Lower leg skin (tissue), 3 donors: ENCODE data around the gene CCS.

Experiments
- POLR2A ChIP-seq, 2 donors: fragments of 450-650 bp; IDR thresholded peaks; one replicate each; pipeline ENCODE4 v1.6.1; 2016 to 2017; ENCODE audit warnings: antibody characterized with exemption in 2 of 2, mild to moderate bottlenecking in 1 of 2, moderate library complexity in 1 of 2
- TF ChIP-seq, protein P1 (sequence below), 3 donors: fragments of 450-650 bp; IDR thresholded peaks; one replicate each; pipeline ENCODE4 v1.5.1; 2016; ENCODE audit warnings: antibody characterized with exemption in 3 of 3, mild to moderate bottlenecking in 3 of 3, moderate library complexity in 2 of 3

DNA sequence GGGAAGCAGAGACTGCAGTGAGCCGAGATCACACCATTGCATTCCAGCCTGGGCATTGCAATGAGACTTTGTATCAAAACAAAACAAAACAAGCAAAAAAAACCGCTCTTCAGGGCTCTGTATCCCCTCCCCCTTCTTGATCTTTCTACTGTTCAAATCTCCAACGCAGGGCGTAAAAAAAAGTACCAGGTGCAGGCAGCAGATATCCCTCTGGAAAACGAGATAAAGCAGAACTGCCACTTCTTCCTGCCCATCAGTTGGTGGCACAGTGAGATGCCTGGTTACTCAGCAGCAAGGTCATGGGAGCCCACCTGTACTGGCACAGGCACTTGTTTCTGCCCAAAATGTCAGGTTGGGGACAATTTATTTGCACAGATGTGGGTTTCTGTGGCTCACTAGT is 11.2 kb downstream of the CCS start:
- TF ChIP-seq, protein P1, sequence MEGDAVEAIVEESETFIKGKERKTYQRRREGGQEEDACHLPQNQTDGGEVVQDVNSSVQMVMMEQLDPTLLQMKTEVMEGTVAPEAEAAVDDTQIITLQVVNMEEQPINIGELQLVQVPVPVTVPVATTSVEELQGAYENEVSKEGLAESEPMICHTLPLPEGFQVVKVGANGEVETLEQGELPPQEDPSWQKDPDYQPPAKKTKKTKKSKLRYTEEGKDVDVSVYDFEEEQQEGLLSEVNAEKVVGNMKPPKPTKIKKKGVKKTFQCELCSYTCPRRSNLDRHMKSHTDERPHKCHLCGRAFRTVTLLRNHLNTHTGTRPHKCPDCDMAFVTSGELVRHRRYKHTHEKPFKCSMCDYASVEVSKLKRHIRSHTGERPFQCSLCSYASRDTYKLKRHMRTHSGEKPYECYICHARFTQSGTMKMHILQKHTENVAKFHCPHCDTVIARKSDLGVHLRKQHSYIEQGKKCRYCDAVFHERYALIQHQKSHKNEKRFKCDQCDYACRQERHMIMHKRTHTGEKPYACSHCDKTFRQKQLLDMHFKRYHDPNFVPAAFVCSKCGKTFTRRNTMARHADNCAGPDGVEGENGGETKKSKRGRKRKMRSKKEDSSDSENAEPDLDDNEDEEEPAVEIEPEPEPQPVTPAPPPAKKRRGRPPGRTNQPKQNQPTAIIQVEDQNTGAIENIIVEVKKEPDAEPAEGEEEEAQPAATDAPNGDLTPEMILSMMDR (IDR thresholded peaks at IDR 0.05) = no peak
- TF ChIP-seq POLR2A (IDR thresholded peaks at IDR 0.05) = no peak
